CD14-positive monocyte (primary cell): ENCODE results near the gene LRRC1. TPM values are rescaled to one million over a fixed set of nuclear protein-coding genes. Genes with fewer than 3 reads are reported as not detected.

Experiments used
- DNase-seq, 3 donors: peaks; one replicate each; pipeline ENCODE4 v3.0.0-alpha.2; 2011 to 2022
- H2AFZ ChIP-seq: 2 replicates; pipeline ENCODE4 v1.6.0; 2012; ENCODE audit warnings: mild to moderate bottlenecking, low read depth, low read length, inconsistent platforms; ENCODE audit not compliant: insufficient read depth, poor library complexity, severe bottlenecking
- H3K27ac ChIP-seq, 2 donors: 1 replicate in 1 of 2; 2 replicates in 1 of 2; pipeline ENCODE4 v1.5.1; 2012 to 2013; ENCODE audit warnings: low read length in 2 of 2, control low read depth in 1 of 2, inconsistent platforms in 1 of 2, low read depth in 1 of 2, mild to moderate bottlenecking in 1 of 2
- H3K27me3 ChIP-seq, 2 donors: one replicate each; pipeline versions ENCODE4 v1.6.0 to v1.6.1; 2011 to 2013; ENCODE audit warnings: low read length in 2 of 2; ENCODE audit not compliant: control insufficient read depth in 2 of 2, insufficient read depth in 2 of 2
- H3K36me3 ChIP-seq, 2 donors: replicated peaks in 1 of 2; 1 replicate in 1 of 2; 2 replicates in 1 of 2; pipeline versions ENCODE4 v1.5.1 to v1.6.1; 2012 to 2013; ENCODE audit warnings: low read length in 2 of 2, control low read depth in 1 of 2, inconsistent platforms in 1 of 2, mild to moderate bottlenecking in 1 of 2; ENCODE audit not compliant: insufficient read depth in 2 of 2, control insufficient read depth in 1 of 2
- H3K4me1 ChIP-seq, 2 donors: 1 replicate in 1 of 2; 2 replicates in 1 of 2; pipeline versions ENCODE4 v1.5.1 to v1.6.1; 2012 to 2013; ENCODE audit warnings: low read length in 2 of 2, control low read depth in 1 of 2, inconsistent platforms in 1 of 2, mild to moderate bottlenecking in 1 of 2, moderate library complexity in 1 of 2; ENCODE audit not compliant: insufficient read depth in 2 of 2, control insufficient read depth in 1 of 2
- H3K4me2 ChIP-seq: replicated peaks from 2 replicates; pipeline ENCODE3; 2012; ENCODE audit warnings: low read length, moderate library complexity, mild to moderate bottlenecking; ENCODE audit not compliant: poor library complexity, severe bottlenecking; ENCODE audit errors: extremely low read depth
- H3K4me3 ChIP-seq, 3 experiments: fragments of 200-600 bp in 1 of 3; sonication (generic) in 1 of 3; replicated peaks in 1 of 3; 1 replicate in 2 of 3; 2 replicates in 1 of 3; pipeline ENCODE4 v1.5.1; 2011 to 2013; ENCODE audit warnings: low read length in 3 of 3, mild to moderate bottlenecking in 3 of 3, control low read depth in 2 of 3, low read depth in 2 of 3, inconsistent platforms in 1 of 3, moderate library complexity in 1 of 3
- H3K79me2 ChIP-seq: 2 replicates; pipeline ENCODE4 v1.6.0; 2012; ENCODE audit warnings: mild to moderate bottlenecking, control low read depth, inconsistent platforms, low read length, moderate library complexity; ENCODE audit not compliant: insufficient read depth
- H3K9ac ChIP-seq: 2 replicates; pipeline ENCODE4 v1.6.0; 2017; ENCODE audit warnings: low read length, mild to moderate bottlenecking; ENCODE audit not compliant: insufficient read depth, poor library complexity, severe bottlenecking
- H3K9me3 ChIP-seq, 2 donors: replicated peaks in 1 of 2; 1 replicate in 1 of 2; 2 replicates in 1 of 2; pipeline versions ENCODE4 v1.5.1 to v1.6.1; 2012 to 2013; ENCODE audit warnings: low read length in 2 of 2, control low read depth in 1 of 2; ENCODE audit not compliant: control insufficient read depth in 1 of 2, insufficient read depth in 1 of 2
- H4K20me1 ChIP-seq: 2 replicates; pipeline ENCODE4 v1.6.0; 2012; ENCODE audit warnings: mild to moderate bottlenecking, low read length, control low read depth, moderate library complexity; ENCODE audit not compliant: insufficient read depth
- H3K27ac Mint-ChIP-seq, 7 donors: one replicate each; pipeline ENCODE4 v1.8.0; 2020; ENCODE audit warnings: mild to moderate bottlenecking in 7 of 7, mixed read lengths in 7 of 7, moderate library complexity in 6 of 7, inconsistent platforms in 2 of 7
- H3K27me3 Mint-ChIP-seq, 3 donors: one replicate each; pipeline ENCODE4 v1.8.0; 2021 to 2022; ENCODE audit warnings: low read depth in 3 of 3, mild to moderate bottlenecking in 3 of 3, mixed read lengths in 3 of 3, moderate library complexity in 3 of 3, inconsistent platforms in 1 of 3
- H3K36me3 Mint-ChIP-seq, 2 donors: one replicate each; pipeline ENCODE4 v1.8.0; 2020; ENCODE audit warnings: mixed read lengths in 2 of 2, inconsistent platforms in 1 of 2, mild to moderate bottlenecking in 1 of 2
- H3K4me1 Mint-ChIP-seq: one replicate; pipeline ENCODE4 v1.8.0; 2020; ENCODE audit warnings: mild to moderate bottlenecking, mixed read lengths
- H3K4me3 Mint-ChIP-seq, 2 donors: one replicate each; pipeline ENCODE4 v1.8.0; 2020; ENCODE audit warnings: mild to moderate bottlenecking in 2 of 2, mixed read lengths in 2 of 2, moderate library complexity in 1 of 2
- H3K9me3 Mint-ChIP-seq, 7 donors: one replicate each; pipeline ENCODE4 v1.8.0; 2020 to 2022; ENCODE audit warnings: mixed read lengths in 7 of 7, mild to moderate bottlenecking in 6 of 7, moderate library complexity in 6 of 7, inconsistent platforms in 2 of 7
- CTCF ChIP-seq: fragments of 200-600 bp; IDR thresholded peaks from one replicate; pipeline ENCODE4 v1.8.0; 2022; ENCODE audit warnings: antibody characterized with exemption, mild to moderate bottlenecking
- WGBS: methylation state at CpG from one replicate; pipeline ENCODE4 v1.1.5; 2013; ENCODE audit warnings: missing lambda C conversion rate; ENCODE audit not compliant: insufficient coverage; 5-methylcytosine and 5-hydroxymethylcytosine counted together
- intact Hi-C, 2 donors: fragments of 100-400 bp; cut with micrococcal nuclease; formaldehyde crosslinking; loops; one replicate each; pipeline versions ENCODE4 v1.15.0 to v1.15.1; 2023
- polyA plus RNA-seq, 3 donors: library from polyadenylated mRNA; depleted of rRNA in 1 of 3; unstranded in 2 of 3; stranded (reverse) in 1 of 3; fragments of 300-500 nt in 2 of 3; fragments of >200 nt in 1 of 3; fragmentation: Illumina TruSeq in 2 of 3; gene quantifications; 1 replicate in 2 of 3; 2 replicates in 1 of 3; pipeline ENCODE4 v1.2.3, GENCODE V29; 2012 to 2021

The LRRC1 gene
- polyA plus RNA-seq, 3 donors: 0.18 to 1.6 (median 0.92) TPM

- Histone ChIP-seq H3K4me1 (no peaks in the 10 kb centered on the region), H3K79me2 (no peaks in the 10 kb centered on the region), H3K36me3 (no peaks in the 10 kb centered on the region), H3K9me3 (no peaks in the 10 kb centered on the region), H3K4me3 (no peak overlapping the region), H3K27me3 (no peaks in the 10 kb centered on the region), H2AFZ (no peak overlapping the region), H3K27ac (no peak overlapping the region), H4K20me1 (no peaks in the 10 kb centered on the region), H3K9ac (no peak overlapping the region), H3K4me2 (no peak overlapping the region)
- intact Hi-C loops: no loop called here
- no peak for TF ChIP-seq CTCF
- Mint-ChIP-seq H3K4me1 (no peaks in the 10 kb centered on the region), H3K36me3 (no peaks in the 10 kb centered on the region), H3K27ac (no peak overlapping the region), H3K9me3 (peaks cover 0 to 3% (median 0%) of the 10 kb centered on the region in 7 donors), H3K27me3 (peaks cover 0 to 3% (median 0%) of the 10 kb centered on the region in 3 donors), H3K4me3 (no peak overlapping the region)
- DNase-seq: no peak
- no CpG with 5 or more reads among the region's 1 CpG for WGBS
Measured at GRCh38 chr6:53938810-53939209, 144.0 kb downstream of the LRRC1 start.

- no peak overlapping the region for H2AFZ ChIP-seq
- H3K9me3 ChIP-seq: no peaks in the 10 kb centered on the region
- 75% methylated on average over 1 of the region's 3 CpGs for WGBS
- H3K4me1 ChIP-seq: no peaks in the 10 kb centered on the region
- peaks cover 0 to 3% (median 1%) of the 10 kb centered on the region in 7 donors for H3K9me3 Mint-ChIP-seq
- DNase-seq: no peak
- intact Hi-C loops: no loop called here
- no peak overlapping the region for H3K4me3 ChIP-seq
- H3K9ac ChIP-seq: no peak overlapping the region
- H3K27me3 Mint-ChIP-seq: peaks cover 0 to 5% (median 0%) of the 10 kb centered on the region in 3 donors
- H3K36me3 ChIP-seq: no peaks in the 10 kb centered on the region
- H3K27me3 ChIP-seq: no peaks in the 10 kb centered on the region
- no peak overlapping the region for H3K27ac ChIP-seq
- peak overlapping the region in 1 of 7 donors; percentile 15 for H3K27ac Mint-ChIP-seq
- no peak for TF ChIP-seq CTCF
- H3K79me2 ChIP-seq: no peaks in the 10 kb centered on the region
- H3K4me2 ChIP-seq: no peak overlapping the region
- H4K20me1 ChIP-seq: no peaks in the 10 kb centered on the region
- no peak overlapping the region for H3K4me3 Mint-ChIP-seq
- no peaks in the 10 kb centered on the region for H3K36me3 Mint-ChIP-seq
- H3K4me1 Mint-ChIP-seq: no peaks in the 10 kb centered on the region
Measured at GRCh38 chr6:53939830-53940229, 145.0 kb downstream of the LRRC1 start.
